Panc1 (cell line): Measurements from ENCODE around the gene MMD2. TPM values are rescaled to one million over a fixed set of nuclear protein-coding genes. Genes with fewer than 3 reads are reported as not detected.

Experiments used
- ATAC-seq: fragments of 200-7000 bp; cut with Tn5 transposase; 2 replicates; pipeline ENCODE4 v1.9.1; 2020; ENCODE audit warnings: mild to moderate bottlenecking, moderate library complexity
- BruUV-seq: library from RNA; stranded (reverse); fragments of 400-500 nt; replicated peaks from 2 replicates; lab custom pipeline; 2021; lab: Mats Ljungman, UMichigan
- CTCF ChIA-PET: fragments of 300-600 bp; sonication (Branson Sonifier 250); formaldehyde crosslinking; loops from one replicate; lab custom pipeline; 2022; ENCODE audit warnings: antibody characterized with exemption; lab: Charles Lee
- POLR2A ChIA-PET: fragments of 300-600 bp; sonication (Branson Sonifier 250); formaldehyde crosslinking; loops from one replicate; lab custom pipeline; 2022; ENCODE audit warnings: antibody characterized with exemption; lab: Charles Lee
- DNase-seq: peaks from one replicate; pipeline ENCODE4 v3.0.0-alpha.2; 2010; ENCODE audit warnings: low read depth, low spot score
- H3K27ac ChIP-seq: 2 replicates; pipeline ENCODE4 v1.5.1; 2011; ENCODE audit warnings: mild to moderate bottlenecking, low read length, inconsistent platforms
- H3K27me3 ChIP-seq: fragments of 200-500 bp; sonication (Bioruptor generic); 2 replicates; pipeline ENCODE4 v1.6.0; 2014; ENCODE audit warnings: low read length, inconsistent platforms; ENCODE audit not compliant: control insufficient read depth, insufficient read depth
- H3K36me3 ChIP-seq: fragments of 200-500 bp; sonication (Bioruptor generic); 2 replicates; pipeline ENCODE4 v1.5.1; 2014; ENCODE audit warnings: inconsistent platforms, mild to moderate bottlenecking, low read length, moderate library complexity; ENCODE audit not compliant: control insufficient read depth, insufficient read depth
- H3K4me1 ChIP-seq: 2 replicates; pipeline ENCODE4 v1.5.1; 2011; ENCODE audit warnings: inconsistent platforms, mild to moderate bottlenecking, low read length, moderate library complexity; ENCODE audit not compliant: control insufficient read depth, insufficient read depth
- H3K4me3 ChIP-seq, 2 experiments: 2 replicates each; pipeline ENCODE4 v1.5.1; 2011 to 2012; ENCODE audit warnings: low read depth in 2 of 2, low read length in 2 of 2, mild to moderate bottlenecking in 2 of 2, inconsistent platforms in 1 of 2, moderate library complexity in 1 of 2
- H3K9me3 ChIP-seq: fragments of 200-500 bp; sonication (Bioruptor generic); 2 replicates; pipeline ENCODE4 v1.5.1; 2014; ENCODE audit warnings: low read depth, mild to moderate bottlenecking, inconsistent platforms, low read length, moderate library complexity; ENCODE audit not compliant: control insufficient read depth, insufficient read depth
- CTCF ChIP-seq: fragments of 450-650 bp; IDR thresholded peaks from 2 replicates; pipeline ENCODE4 v1.5.1; 2017; ENCODE audit warnings: mild to moderate bottlenecking
- POLR2AphosphoS5 ChIP-seq: IDR thresholded peaks from 2 replicates; pipeline ENCODE4 v1.6.1; 2012; ENCODE audit warnings: mild to moderate bottlenecking, low read depth, low read length, moderate library complexity
- REST ChIP-seq, 2 experiments: IDR thresholded peaks; 2 replicates each; pipeline ENCODE4 v1.6.1; 2011 to 2012; ENCODE audit warnings: low read depth in 2 of 2, control low read depth in 1 of 2, low read length in 1 of 2, mild to moderate bottlenecking in 1 of 2, moderate library complexity in 1 of 2; ENCODE audit not compliant: insufficient read depth in 1 of 2
- SIN3A ChIP-seq: IDR thresholded peaks from 2 replicates; pipeline ENCODE4 v1.6.1; 2012; ENCODE audit warnings: low read depth, mild to moderate bottlenecking, low read length, moderate library complexity, borderline replicate concordance; ENCODE audit not compliant: insufficient read depth
- TCF7L2 ChIP-seq: IDR thresholded peaks from 2 replicates; pipeline ENCODE4 v1.6.1; 2011; ENCODE audit warnings: mild to moderate bottlenecking, low read depth, low read length, inconsistent platforms
- in situ Hi-C: cut with HindIII; loops from 2 replicates; pipeline ENCODE4 v1.10.0; 2016; ENCODE audit warnings: low sequenced_read_pairs, low pct_unique_long_range_greater_than_20kb
- intact Hi-C: fragments of 100-400 bp; cut with micrococcal nuclease; formaldehyde crosslinking; loops from one replicate; pipeline ENCODE4 v1.10.0; 2022; ENCODE audit not compliant: unreplicated experiment
- total RNA-seq: library from RNA; stranded (reverse); gene quantifications from one replicate; pipeline ENCODE4 v1.2.1, GENCODE V29; 2021; ENCODE audit not compliant: unreplicated experiment

Gene MMD2
- total RNA-seq, 1 experiment from 2014 or later: not detected

- Histone ChIP-seq H3K9me3 (no peaks in the 10 kb centered on the region), H3K27ac (no peak overlapping the region), H3K4me1 (no peaks in the 10 kb centered on the region), H3K27me3 (peaks cover 2% of the 10 kb centered on the region; the same call in 1 of the 2 replicates), H3K4me3 (no peak overlapping the region), H3K36me3 (no peaks in the 10 kb centered on the region)
- in situ Hi-C loops (no loop called here), intact Hi-C loops (no loop called here)
- ChIA-PET POLR2A (no interaction called here), CTCF (no interaction called here)
- DNase-seq (no peak), ATAC-seq (no peak)
- BruUV-seq: no TSS peak
- TF ChIP-seq SIN3A (no peak), POLR2AphosphoS5 (no peak), TCF7L2 (no peak)
Measured at GRCh38 chr7:4904346-4904745, 54.6 kb downstream of the MMD2 start.

GRCh38 chr7:4895766-4896165, 63.2 kb downstream of the MMD2 start:
- no peak for TF ChIP-seq SIN3A
- no peak for TF ChIP-seq CTCF
- no peak for TF ChIP-seq TCF7L2
- no peak for TF ChIP-seq POLR2AphosphoS5
- TF ChIP-seq REST (IDR thresholded peaks at IDR 0.05; ENCODE audit: insufficient read depth in 1 of 2, low read depth in 2 of 2, low read length in 1 of 2): no peak
- Histone ChIP-seq H3K27me3 (no peaks in the 10 kb centered on the region), H3K4me1 (no peaks in the 10 kb centered on the region), H3K27ac (no peak overlapping the region), H3K36me3 (no peaks in the 10 kb centered on the region), H3K9me3 (no peaks in the 10 kb centered on the region), H3K4me3 (no peak overlapping the region)
- ATAC-seq (no peak), DNase-seq (no peak)
- CTCF ChIA-PET: no interaction called here
- no TSS peak for BruUV-seq
- in situ Hi-C loops (no loop called here), intact Hi-C loops (no loop called here)
- POLR2A ChIA-PET: no interaction called here

- in situ Hi-C loops: no loop called here
- BruUV-seq: no TSS peak
- no peaks in the 10 kb centered on the region for H3K9me3 ChIP-seq
- no peak for TF ChIP-seq SIN3A
- TF ChIP-seq POLR2AphosphoS5: no peak
- no peak for TF ChIP-seq CTCF
- TF ChIP-seq TCF7L2: no peak
- no peak for TF ChIP-seq REST (IDR thresholded peaks at IDR 0.05; ENCODE audit: insufficient read depth in 1 of 2, low read depth in 2 of 2, low read length in 1 of 2)
- intact Hi-C loops: no loop called here
- no peak overlapping the region for H3K27ac ChIP-seq
- no peaks in the 10 kb centered on the region for H3K4me1 ChIP-seq
- no peaks in the 10 kb centered on the region for H3K27me3 ChIP-seq
- ChIA-PET CTCF (interaction anchor here (0.7 kb wide), 1 partner anchor 97 kb away, joined by 3 read pairs; no protein-coding TSS in a partner anchor), POLR2A (interaction anchor here (0.6 kb wide), 1 partner anchor 292 kb away, joined by 3 read pairs; no protein-coding TSS in a partner anchor)
- ATAC-seq (no peak), DNase-seq (no peak)
- H3K4me3 ChIP-seq: no peak overlapping the region
- H3K36me3 ChIP-seq: no peaks in the 10 kb centered on the region
Measured at GRCh38 chr7:4894482-4894881, 64.5 kb downstream of the MMD2 start.
